ENCODE results near the gene TEDDM1. TPM values are rescaled to one million over a fixed set of nuclear protein-coding genes. Genes with fewer than 3 reads are reported as not detected.

TEDDM1 gene
- total RNA-seq, 1 experiment from 2014 or later: not detected

GRCh38 chr1:182413486-182413885, 13.0 kb upstream of the TEDDM1 start:
- H3K4me2 ChIP-seq (ENCODE audit: low read depth, low read length, poor library complexity, severe bottlenecking): no peak overlapping the region
- H3K9ac ChIP-seq (ENCODE audit: low read length): no peak overlapping the region
- no peaks in the 10 kb centered on the region for H3K4me1 ChIP-seq (ENCODE audit: low read length)
- H4K20me1 ChIP-seq (ENCODE audit: insufficient read depth, low read depth, low read length): no peaks in the 10 kb centered on the region
- no peak for DNase-seq
- H3K79me2 ChIP-seq (ENCODE audit: low read length): no peaks in the 10 kb centered on the region
- no peak overlapping the region for H2AFZ ChIP-seq (ENCODE audit: low read length)
- no peak overlapping the region for H3K4me3 ChIP-seq (ENCODE audit: low read length)
- no peaks in the 10 kb centered on the region for H3K9me3 ChIP-seq (ENCODE audit: low read length)
- no peaks in the 10 kb centered on the region for H3K36me3 ChIP-seq (ENCODE audit: insufficient read depth, low read length)
- no peaks in the 10 kb centered on the region for H3K9me2 ChIP-seq (replicated peaks; ENCODE audit: insufficient read depth, low read length)
- H3K27ac ChIP-seq (ENCODE audit: low read length): no peak overlapping the region
- no peaks in the 10 kb centered on the region for H3K27me3 ChIP-seq (ENCODE audit: low read length)

GRCh38 chr1:182410620-182411273, 10.3 kb upstream of the TEDDM1 start:
- no peak overlapping the region for H2AFZ ChIP-seq (ENCODE audit: low read length)
- no peaks in the 10 kb centered on the region for H3K4me1 ChIP-seq (ENCODE audit: low read length)
- H4K20me1 ChIP-seq (ENCODE audit: insufficient read depth, low read depth, low read length): no peaks in the 10 kb centered on the region
- no peak overlapping the region for H3K4me3 ChIP-seq (ENCODE audit: low read length)
- no peak overlapping the region for H3K27ac ChIP-seq (ENCODE audit: low read length)
- no peak overlapping the region for H3K4me2 ChIP-seq (ENCODE audit: low read depth, low read length, poor library complexity, severe bottlenecking)
- no peaks in the 10 kb centered on the region for H3K9me3 ChIP-seq (ENCODE audit: low read length)
- H3K27me3 ChIP-seq (ENCODE audit: low read length): peaks cover 3% of the 10 kb centered on the region; the same call in 1 of the 2 replicates
- no peak overlapping the region for H3K9ac ChIP-seq (ENCODE audit: low read length)
- DNase-seq: no peak
- no peaks in the 10 kb centered on the region for H3K36me3 ChIP-seq (ENCODE audit: insufficient read depth, low read length)
- H3K9me2 ChIP-seq (replicated peaks; ENCODE audit: insufficient read depth, low read length): no peaks in the 10 kb centered on the region
- H3K79me2 ChIP-seq (ENCODE audit: low read length): no peaks in the 10 kb centered on the region

GRCh38 chr1:182410138-182410537, 9.7 kb upstream of the TEDDM1 start:
- H4K20me1 ChIP-seq (ENCODE audit: insufficient read depth, low read depth, low read length): no peaks in the 10 kb centered on the region
- no peaks in the 10 kb centered on the region for H3K79me2 ChIP-seq (ENCODE audit: low read length)
- no peaks in the 10 kb centered on the region for H3K9me2 ChIP-seq (replicated peaks; ENCODE audit: insufficient read depth, low read length)
- H3K4me1 ChIP-seq (ENCODE audit: low read length): no peaks in the 10 kb centered on the region
- no peak overlapping the region for H3K4me2 ChIP-seq (ENCODE audit: low read depth, low read length, poor library complexity, severe bottlenecking)
- H3K27me3 ChIP-seq (ENCODE audit: low read length): peaks cover 3% of the 10 kb centered on the region; the same call in 1 of the 2 replicates
- H3K4me3 ChIP-seq (ENCODE audit: low read length): no peak overlapping the region
- no peak overlapping the region for H2AFZ ChIP-seq (ENCODE audit: low read length)
- DNase-seq: no peak
- peaks cover 2% of the 10 kb centered on the region; the same call in 1 of the 2 replicates for H3K9me3 ChIP-seq (ENCODE audit: low read length)
- H3K27ac ChIP-seq (ENCODE audit: low read length): no peak overlapping the region
- H3K36me3 ChIP-seq (ENCODE audit: insufficient read depth, low read length): no peaks in the 10 kb centered on the region
- H3K9ac ChIP-seq (ENCODE audit: low read length): no peak overlapping the region

DNA sequence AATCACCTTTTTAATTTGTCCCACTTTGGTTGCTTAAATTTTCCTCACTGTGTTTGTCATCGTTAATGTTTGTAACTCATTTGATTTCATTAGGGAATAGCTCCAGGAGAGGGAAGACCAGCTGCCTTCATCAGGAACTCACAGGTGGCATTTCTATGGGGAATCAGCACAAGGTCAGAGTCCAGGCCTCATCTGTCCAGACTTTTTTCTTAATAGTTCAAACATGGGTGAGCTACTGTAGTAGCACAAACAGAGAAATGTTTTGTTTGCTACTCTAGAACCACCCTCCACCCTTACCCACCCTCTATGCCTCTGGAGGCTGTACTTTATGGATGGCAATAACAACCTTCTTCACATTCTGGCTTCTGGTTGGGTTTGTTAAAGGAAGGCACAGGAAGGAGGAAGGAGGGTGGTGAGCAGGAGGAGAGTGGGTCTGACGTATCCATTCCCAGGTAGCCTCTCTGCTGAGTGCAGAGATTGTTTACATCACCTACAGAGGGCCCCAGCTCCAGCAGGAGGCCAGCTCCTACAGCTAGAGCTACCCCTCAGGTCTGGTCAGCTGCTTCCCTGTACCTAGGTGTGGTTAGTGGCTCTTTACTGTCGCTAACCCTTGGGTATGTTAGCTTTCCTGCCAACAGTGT, 8.1 kb upstream of the TEDDM1 start:
- Histone ChIP-seq H2AFZ (ENCODE audit: low read length) (no peak overlapping the region), H3K9ac (ENCODE audit: low read length) (no peak overlapping the region), H3K4me2 (ENCODE audit: low read depth, low read length, poor library complexity, severe bottlenecking) (no peak overlapping the region), H4K20me1 (ENCODE audit: insufficient read depth, low read depth, low read length) (no peaks in the 10 kb centered on the region), H3K27ac (ENCODE audit: low read length) (no peak overlapping the region), H3K9me3 (ENCODE audit: low read length) (peaks cover 2% of the 10 kb centered on the region; the same call in 1 of the 2 replicates), H3K27me3 (ENCODE audit: low read length) (peaks cover 3% of the 10 kb centered on the region; the same call in 1 of the 2 replicates), H3K36me3 (ENCODE audit: insufficient read depth, low read length) (no peaks in the 10 kb centered on the region), H3K4me1 (ENCODE audit: low read length) (no peaks in the 10 kb centered on the region), H3K4me3 (ENCODE audit: low read length) (no peak overlapping the region), H3K79me2 (ENCODE audit: low read length) (no peaks in the 10 kb centered on the region), H3K9me2 (replicated peaks; ENCODE audit: insufficient read depth, low read length) (no peaks in the 10 kb centered on the region)
- DNase-seq: no peak

- Histone ChIP-seq H2AFZ (ENCODE audit: low read length) (no peak overlapping the region), H3K9me3 (ENCODE audit: low read length) (peaks cover 2% of the 10 kb centered on the region; the same call in 1 of the 2 replicates), H3K27ac (ENCODE audit: low read length) (no peak overlapping the region), H3K4me3 (ENCODE audit: low read length) (no peak overlapping the region), H3K36me3 (ENCODE audit: insufficient read depth, low read length) (no peaks in the 10 kb centered on the region), H3K9ac (ENCODE audit: low read length) (no peak overlapping the region), H3K4me2 (ENCODE audit: low read depth, low read length, poor library complexity, severe bottlenecking) (no peak overlapping the region), H4K20me1 (ENCODE audit: insufficient read depth, low read depth, low read length) (no peaks in the 10 kb centered on the region), H3K4me1 (ENCODE audit: low read length) (no peaks in the 10 kb centered on the region), H3K27me3 (ENCODE audit: low read length) (peaks cover 3% of the 10 kb centered on the region; the same call in 1 of the 2 replicates), H3K9me2 (replicated peaks; ENCODE audit: insufficient read depth, low read length) (no peaks in the 10 kb centered on the region), H3K79me2 (ENCODE audit: low read length) (no peaks in the 10 kb centered on the region)
- no peak for DNase-seq
Observed at GRCh38 chr1:182407724-182408123, 7.3 kb upstream of the TEDDM1 start.

DNA sequence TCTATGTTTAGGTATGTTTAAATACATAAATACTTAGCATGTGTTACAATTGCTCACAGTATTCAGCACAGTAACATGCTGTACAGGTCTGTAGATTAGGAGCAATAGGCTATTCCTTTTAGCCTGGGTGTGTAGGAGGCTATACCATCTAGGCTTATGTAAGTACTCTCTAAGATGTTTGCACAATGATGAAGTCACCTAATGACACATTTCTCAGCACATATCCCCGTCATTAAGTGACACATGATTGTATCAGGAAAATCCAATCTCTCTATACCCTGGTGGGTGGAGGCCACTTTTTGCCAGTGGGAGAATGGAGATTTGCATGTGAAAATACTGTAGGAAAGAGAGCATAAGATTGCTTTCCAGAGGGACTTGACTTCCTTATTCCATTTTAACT, 5.5 kb upstream of the TEDDM1 start:
- peaks cover 3% of the 10 kb centered on the region; the same call in 1 of the 2 replicates for H3K27me3 ChIP-seq (ENCODE audit: low read length)
- H2AFZ ChIP-seq (ENCODE audit: low read length): no peak overlapping the region
- no peaks in the 10 kb centered on the region for H3K36me3 ChIP-seq (ENCODE audit: insufficient read depth, low read length)
- no peak overlapping the region for H3K4me2 ChIP-seq (ENCODE audit: low read depth, low read length, poor library complexity, severe bottlenecking)
- H3K9me3 ChIP-seq (ENCODE audit: low read length): peaks cover 2% of the 10 kb centered on the region; the same call in 1 of the 2 replicates
- no peak overlapping the region for H3K9ac ChIP-seq (ENCODE audit: low read length)
- no peak overlapping the region for H3K27ac ChIP-seq (ENCODE audit: low read length)
- H3K9me2 ChIP-seq (replicated peaks; ENCODE audit: insufficient read depth, low read length): no peaks in the 10 kb centered on the region
- H3K79me2 ChIP-seq (ENCODE audit: low read length): no peaks in the 10 kb centered on the region
- H3K4me1 ChIP-seq (ENCODE audit: low read length): no peaks in the 10 kb centered on the region
- no peak for DNase-seq
- no peaks in the 10 kb centered on the region for H4K20me1 ChIP-seq (ENCODE audit: insufficient read depth, low read depth, low read length)
- no peak overlapping the region for H3K4me3 ChIP-seq (ENCODE audit: low read length)

GRCh38 chr1:182405578-182405977, 5.1 kb upstream of the TEDDM1 start:
- peaks cover 2% of the 10 kb centered on the region; the same call in 1 of the 2 replicates for H3K9me3 ChIP-seq (ENCODE audit: low read length)
- no peaks in the 10 kb centered on the region for H3K36me3 ChIP-seq (ENCODE audit: insufficient read depth, low read length)
- no peak overlapping the region for H2AFZ ChIP-seq (ENCODE audit: low read length)
- H3K4me1 ChIP-seq (ENCODE audit: low read length): no peaks in the 10 kb centered on the region
- no peaks in the 10 kb centered on the region for H3K79me2 ChIP-seq (ENCODE audit: low read length)
- H3K9me2 ChIP-seq (replicated peaks; ENCODE audit: insufficient read depth, low read length): no peaks in the 10 kb centered on the region
- DNase-seq: no peak
- H3K27ac ChIP-seq (ENCODE audit: low read length): no peak overlapping the region
- no peak overlapping the region for H3K9ac ChIP-seq (ENCODE audit: low read length)
- no peaks in the 10 kb centered on the region for H4K20me1 ChIP-seq (ENCODE audit: insufficient read depth, low read depth, low read length)
- H3K4me2 ChIP-seq (ENCODE audit: low read depth, low read length, poor library complexity, severe bottlenecking): no peak overlapping the region
- peaks cover 3% of the 10 kb centered on the region; the same call in 1 of the 2 replicates for H3K27me3 ChIP-seq (ENCODE audit: low read length)
- H3K4me3 ChIP-seq (ENCODE audit: low read length): no peak overlapping the region

DNA sequence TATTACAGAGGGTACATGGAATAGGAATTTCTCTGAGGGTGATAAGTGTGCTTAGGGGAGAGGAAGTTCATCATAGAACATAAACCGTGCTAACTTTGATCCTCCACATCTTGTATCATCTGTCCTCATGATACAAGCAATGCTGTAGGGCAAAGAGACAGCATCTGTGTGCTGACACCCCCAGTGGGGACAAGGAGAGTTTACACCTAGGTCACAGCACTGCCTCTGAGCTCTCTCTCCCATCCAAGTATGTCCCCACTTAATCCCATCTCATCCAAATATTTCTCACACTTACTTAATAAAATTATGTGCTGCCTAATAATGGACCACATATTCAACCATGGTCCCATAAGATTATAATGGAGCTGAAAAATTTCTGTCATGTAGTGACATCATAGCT, 4.3 kb upstream of the TEDDM1 start:
- no peaks in the 10 kb centered on the region for H3K79me2 ChIP-seq (ENCODE audit: low read length)
- H3K36me3 ChIP-seq (ENCODE audit: insufficient read depth, low read length): no peaks in the 10 kb centered on the region
- H3K4me1 ChIP-seq (ENCODE audit: low read length): no peaks in the 10 kb centered on the region
- H3K9ac ChIP-seq (ENCODE audit: low read length): no peak overlapping the region
- no peak overlapping the region for H3K4me2 ChIP-seq (ENCODE audit: low read depth, low read length, poor library complexity, severe bottlenecking)
- peaks cover 2% of the 10 kb centered on the region; the same call in 1 of the 2 replicates for H3K9me3 ChIP-seq (ENCODE audit: low read length)
- no peak overlapping the region for H3K4me3 ChIP-seq (ENCODE audit: low read length)
- peaks cover 3% of the 10 kb centered on the region; the same call in 1 of the 2 replicates for H3K27me3 ChIP-seq (ENCODE audit: low read length)
- no peaks in the 10 kb centered on the region for H4K20me1 ChIP-seq (ENCODE audit: insufficient read depth, low read depth, low read length)
- peak; percentile 49 for DNase-seq
- no peaks in the 10 kb centered on the region for H3K9me2 ChIP-seq (replicated peaks; ENCODE audit: insufficient read depth, low read length)
- no peak overlapping the region for H3K27ac ChIP-seq (ENCODE audit: low read length)
- no peak overlapping the region for H2AFZ ChIP-seq (ENCODE audit: low read length)
